A673 (cell line): ENCODE results near the gene MYOF.

ENCODE experiments used
- CTCF ChIP-seq: fragments of 300-800, 200-600 bp; sonication (generic); conservative IDR thresholded peaks from 2 replicates; pipeline ENCODE4 v1.5.1; 2017; ENCODE audit warnings: low read depth, mild to moderate bottlenecking, antibody characterized with exemption, low read length, moderate library complexity, mixed read lengths
- EZH2 ChIP-seq: fragments of 200-600 bp; sonication (generic); IDR thresholded peaks from 2 replicates; pipeline ENCODE4 v1.6.1; 2017; ENCODE audit warnings: borderline replicate concordance, low read depth, mild to moderate bottlenecking, mixed read lengths, antibody characterized with exemption, low read length; ENCODE audit not compliant: poor library complexity, severe bottlenecking

GRCh38 chr10:93437946-93438612 is 44.1 kb downstream of the MYOF start:
- no peak for TF ChIP-seq CTCF
- TF ChIP-seq EZH2 = no peak
